HG02943 (cell line): ENCODE results near the gene STRA8.

Experiments used
- ATAC-seq: cut with Tn5 transposase; IDR thresholded peaks from one replicate; pipeline ENCODE4 v1.9.1; 2021; ENCODE audit warnings: mild to moderate bottlenecking, low read depth, moderate library complexity; ENCODE audit not compliant: unreplicated experiment

STRA8 gene

GRCh38 chr7:135233570-135233969 lies at the start of gene STRA8:
Gene STRA8, plus strand, starts transcription at chr7:135233838. Its CDS starts 6,687 bp downstream, at chr7:135240525.
- no peak for ATAC-seq

- ATAC-seq: no peak
These were observed 49.3 kb upstream of the STRA8 start for GRCh38 chr7:135184254-135184841.

GRCh38 chr7:135185471-135186260 lies 48.0 kb upstream of the STRA8 start:
- no peak for ATAC-seq

- ATAC-seq: no peak
These were observed 47.4 kb upstream of the STRA8 start for GRCh38 chr7:135186261-135186540.

- ATAC-seq: no peak
These were observed 46.8 kb upstream of the STRA8 start for GRCh38 chr7:135186841-135187253.

GRCh38 chr7:135188298-135188984 lies 45.2 kb upstream of the STRA8 start:
- no peak for ATAC-seq

- no peak for ATAC-seq
These were observed 44.4 kb upstream of the STRA8 start for GRCh38 chr7:135189221-135189662.

GRCh38 chr7:135189961-135190360 lies 43.7 kb upstream of the STRA8 start:
- no peak for ATAC-seq

- ATAC-seq: no peak
These were observed 42.9 kb upstream of the STRA8 start for GRCh38 chr7:135190703-135191102.

GRCh38 chr7:135192914-135193536 lies 40.6 kb upstream of the STRA8 start:
- ATAC-seq: no peak

- ATAC-seq: no peak
These were observed 40.0 kb upstream of the STRA8 start for GRCh38 chr7:135193615-135194081.

- ATAC-seq: no peak
These were observed 39.0 kb upstream of the STRA8 start for GRCh38 chr7:135194494-135195095.

- ATAC-seq: no peak
These were observed 38.5 kb upstream of the STRA8 start for GRCh38 chr7:135195156-135195555.

- no peak for ATAC-seq
These were observed 37.5 kb upstream of the STRA8 start for GRCh38 chr7:135195968-135196629.

GRCh38 chr7:135197343-135197742 lies 36.3 kb upstream of the STRA8 start:
- no peak for ATAC-seq

GRCh38 chr7:135197906-135198655 lies 35.6 kb upstream of the STRA8 start:
- ATAC-seq: no peak

- ATAC-seq: no peak
These were observed 34.2 kb upstream of the STRA8 start for GRCh38 chr7:135199439-135199838.

- no peak for ATAC-seq
These were observed 32.8 kb upstream of the STRA8 start for GRCh38 chr7:135200821-135201331.

GRCh38 chr7:135201350-135201749 lies 32.3 kb upstream of the STRA8 start:
- ATAC-seq: no peak
